ENCODE measurements around the gene SLC22A6. TPM values are rescaled to one million over a fixed set of nuclear protein-coding genes. Genes with fewer than 3 reads are reported as not detected.

Gene SLC22A6
- total RNA-seq, 1 donor from 2014 or later: not detected

DNA sequence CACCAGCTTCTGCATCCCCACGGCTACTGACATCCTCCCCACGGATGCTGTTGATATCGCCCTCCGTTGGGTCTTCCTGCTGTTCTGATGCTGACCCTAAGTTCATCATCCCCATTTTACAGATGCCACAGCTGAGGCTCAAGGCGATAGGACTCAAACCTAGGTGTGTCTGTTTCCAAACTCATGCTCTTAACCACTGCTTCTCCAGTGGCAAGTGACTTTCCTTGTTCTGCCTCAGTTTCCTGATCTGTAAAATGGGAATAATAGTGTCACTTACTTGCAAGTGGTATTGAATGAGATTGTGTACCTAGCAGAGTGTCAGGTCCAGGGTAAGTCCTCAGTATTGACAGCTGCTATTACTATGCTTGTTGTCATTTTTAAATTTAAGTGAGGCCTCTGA lies 14.4 kb upstream of the SLC22A6 start:
- no peaks in the 10 kb centered on the region for H3K9me3 ChIP-seq
- DNase-seq: no peak
- ATAC-seq: no peak
- intact Hi-C loops (cut with DNase I): no loop called here
- TF ChIP-seq, protein P1, sequence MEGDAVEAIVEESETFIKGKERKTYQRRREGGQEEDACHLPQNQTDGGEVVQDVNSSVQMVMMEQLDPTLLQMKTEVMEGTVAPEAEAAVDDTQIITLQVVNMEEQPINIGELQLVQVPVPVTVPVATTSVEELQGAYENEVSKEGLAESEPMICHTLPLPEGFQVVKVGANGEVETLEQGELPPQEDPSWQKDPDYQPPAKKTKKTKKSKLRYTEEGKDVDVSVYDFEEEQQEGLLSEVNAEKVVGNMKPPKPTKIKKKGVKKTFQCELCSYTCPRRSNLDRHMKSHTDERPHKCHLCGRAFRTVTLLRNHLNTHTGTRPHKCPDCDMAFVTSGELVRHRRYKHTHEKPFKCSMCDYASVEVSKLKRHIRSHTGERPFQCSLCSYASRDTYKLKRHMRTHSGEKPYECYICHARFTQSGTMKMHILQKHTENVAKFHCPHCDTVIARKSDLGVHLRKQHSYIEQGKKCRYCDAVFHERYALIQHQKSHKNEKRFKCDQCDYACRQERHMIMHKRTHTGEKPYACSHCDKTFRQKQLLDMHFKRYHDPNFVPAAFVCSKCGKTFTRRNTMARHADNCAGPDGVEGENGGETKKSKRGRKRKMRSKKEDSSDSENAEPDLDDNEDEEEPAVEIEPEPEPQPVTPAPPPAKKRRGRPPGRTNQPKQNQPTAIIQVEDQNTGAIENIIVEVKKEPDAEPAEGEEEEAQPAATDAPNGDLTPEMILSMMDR (IDR thresholded peaks at IDR 0.05): no peak
- no peak overlapping the region for H3K4me3 ChIP-seq
- H3K4me1 ChIP-seq: no peaks in the 10 kb centered on the region
- H3K27ac ChIP-seq: no peak overlapping the region
- no peaks in the 10 kb centered on the region for H3K27me3 ChIP-seq (ENCODE audit: low read depth)
- no peaks in the 10 kb centered on the region for H3K36me3 ChIP-seq

DNA sequence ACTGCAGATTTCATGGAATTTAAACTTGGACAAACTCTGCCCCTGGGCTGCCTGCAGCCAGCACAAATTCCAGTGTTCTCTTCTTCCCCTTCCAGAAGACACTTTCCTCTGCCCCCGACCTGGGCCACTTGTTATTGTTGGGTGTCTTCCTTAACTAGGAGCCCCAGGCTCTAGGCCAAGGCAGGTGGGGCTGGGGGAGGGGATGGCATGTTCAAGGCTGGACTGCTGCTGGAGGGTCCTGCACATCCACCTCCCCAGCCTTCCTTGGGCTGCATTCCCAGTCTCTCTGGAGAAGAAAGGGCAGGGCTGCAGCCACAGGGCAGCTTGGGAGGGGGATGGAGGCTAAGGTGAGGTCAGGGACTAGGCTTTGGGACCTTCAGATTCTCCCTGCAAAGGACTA lies 11.5 kb upstream of the SLC22A6 start:
- ATAC-seq (no peak), DNase-seq (no peak)

DNA sequence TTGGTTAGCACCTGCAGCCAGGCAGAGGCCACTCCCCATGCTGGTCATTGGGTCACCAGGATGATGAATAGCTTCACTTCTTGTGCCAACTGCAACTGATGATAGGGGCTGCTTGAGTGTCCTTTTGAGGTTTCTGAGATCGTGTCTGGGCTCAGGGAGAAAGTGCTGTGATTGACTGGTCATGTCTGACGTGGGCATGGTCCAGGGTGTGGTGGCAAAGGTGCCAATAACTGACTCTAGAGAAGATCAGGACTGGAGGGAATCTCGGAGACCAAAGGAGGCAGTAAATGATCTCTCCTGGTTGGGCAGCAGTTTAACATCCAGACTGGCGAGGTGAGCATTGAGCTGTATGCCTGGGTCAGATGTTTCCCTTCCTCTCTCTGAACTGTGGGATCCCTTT lies 10.0 kb upstream of the SLC22A6 start:
- intact Hi-C loops (cut with DNase I): no loop called here
- no peak for ATAC-seq
- TF ChIP-seq, protein P1 (IDR thresholded peaks at IDR 0.05): no peak
- Histone ChIP-seq H3K36me3 (no peaks in the 10 kb centered on the region), H3K27me3 (ENCODE audit: low read depth) (no peaks in the 10 kb centered on the region), H3K4me3 (no peak overlapping the region), H3K9me3 (no peaks in the 10 kb centered on the region), H3K27ac (no peak overlapping the region), H3K4me1 (no peaks in the 10 kb centered on the region)
- DNase-seq: no peak

More for the DNA sequence above, 11.5 kb upstream of the SLC22A6 start:
- intact Hi-C loops (cut with DNase I): no loop called here
- TF ChIP-seq, protein P1 (IDR thresholded peaks at IDR 0.05): no peak
- H3K4me1 ChIP-seq: no peaks in the 10 kb centered on the region
- no peak overlapping the region for H3K27ac ChIP-seq
- no peaks in the 10 kb centered on the region for H3K27me3 ChIP-seq (ENCODE audit: low read depth)
- H3K4me3 ChIP-seq: no peak overlapping the region
- no peaks in the 10 kb centered on the region for H3K9me3 ChIP-seq
- H3K36me3 ChIP-seq: no peaks in the 10 kb centered on the region

DNA sequence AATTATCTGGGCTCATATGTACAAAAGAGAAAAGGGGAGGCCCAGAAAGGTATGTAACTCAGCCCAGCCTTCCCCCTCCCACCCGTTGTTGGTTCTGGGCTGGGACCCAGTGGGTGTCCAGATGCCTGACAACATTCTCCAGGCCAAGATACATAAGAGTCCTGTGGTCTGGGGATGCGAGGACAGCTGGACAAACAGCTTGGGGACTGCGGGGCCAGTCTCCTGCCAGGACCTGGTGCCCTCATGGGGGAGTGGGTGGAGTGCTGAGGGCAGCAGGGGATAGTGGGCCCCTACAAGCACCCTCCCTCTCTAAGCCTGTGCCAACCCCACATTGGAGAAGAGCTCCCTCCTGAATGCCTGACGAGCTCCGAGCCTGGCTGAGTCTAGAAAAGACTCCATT lies 3.5 kb upstream of the SLC22A6 start:
- TF ChIP-seq, protein P1 (IDR thresholded peaks at IDR 0.05): no peak
- Histone ChIP-seq H3K27ac (no peak overlapping the region), H3K36me3 (no peaks in the 10 kb centered on the region), H3K9me3 (no peaks in the 10 kb centered on the region), H3K27me3 (ENCODE audit: low read depth) (no peaks in the 10 kb centered on the region), H3K4me3 (no peak overlapping the region), H3K4me1 (no peaks in the 10 kb centered on the region)
- intact Hi-C loops (cut with DNase I): no loop called here
- no peak for ATAC-seq
- DNase-seq: no peak

DNA sequence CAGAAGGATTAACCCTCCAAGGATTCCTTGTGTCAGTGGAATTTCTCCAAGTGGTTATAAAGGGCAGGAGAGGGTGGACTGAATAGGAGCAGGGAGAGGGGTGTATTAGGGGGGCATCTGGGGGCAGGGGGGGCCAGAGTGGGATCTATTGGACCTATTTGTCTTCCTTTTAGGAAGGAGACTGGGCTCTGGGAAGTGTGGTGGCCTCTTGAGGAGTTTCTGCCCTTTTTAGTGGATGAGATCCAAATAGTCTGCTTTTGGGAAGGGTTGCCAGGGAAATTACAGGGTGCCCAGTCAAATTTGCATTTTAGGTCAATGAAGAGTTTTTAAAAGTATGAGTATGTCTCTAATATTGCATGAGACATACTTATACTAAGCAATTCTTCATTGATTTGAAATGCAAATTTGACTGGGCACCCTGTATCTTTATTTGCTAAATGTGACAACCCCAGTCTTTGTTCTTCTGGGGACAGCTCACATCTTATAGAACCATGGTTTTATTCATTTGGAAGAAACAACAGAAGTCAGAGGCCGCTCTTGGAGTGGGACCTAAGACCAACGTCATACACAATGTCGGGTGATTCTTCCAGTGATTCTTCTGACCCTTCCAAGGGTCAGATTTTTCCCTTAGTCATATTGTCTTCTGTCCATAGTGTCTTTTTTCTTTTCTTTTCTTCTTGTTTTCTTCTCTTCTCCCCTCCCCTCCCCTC lies 429 bp upstream of the SLC22A6 start:
- intact Hi-C loops (cut with DNase I): no loop called here
- H3K36me3 ChIP-seq: no peaks in the 10 kb centered on the region
- no peak for ATAC-seq
- no peaks in the 10 kb centered on the region for H3K4me1 ChIP-seq
- no peak for DNase-seq
- H3K9me3 ChIP-seq: no peaks in the 10 kb centered on the region
- no peaks in the 10 kb centered on the region for H3K27me3 ChIP-seq (ENCODE audit: low read depth)
- H3K27ac ChIP-seq: no peak overlapping the region
- H3K4me3 ChIP-seq: no peak overlapping the region
- TF ChIP-seq, protein P1 (IDR thresholded peaks at IDR 0.05): no peak
